ENCODE results near the gene FOXR2. TPM values are rescaled to one million over a fixed set of nuclear protein-coding genes. Genes with fewer than 3 reads are reported as not detected.

Gene FOXR2, protein sequence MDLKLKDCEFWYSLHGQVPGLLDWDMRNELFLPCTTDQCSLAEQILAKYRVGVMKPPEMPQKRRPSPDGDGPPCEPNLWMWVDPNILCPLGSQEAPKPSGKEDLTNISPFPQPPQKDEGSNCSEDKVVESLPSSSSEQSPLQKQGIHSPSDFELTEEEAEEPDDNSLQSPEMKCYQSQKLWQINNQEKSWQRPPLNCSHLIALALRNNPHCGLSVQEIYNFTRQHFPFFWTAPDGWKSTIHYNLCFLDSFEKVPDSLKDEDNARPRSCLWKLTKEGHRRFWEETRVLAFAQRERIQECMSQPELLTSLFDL
- not detected for total RNA-seq
- long read RNA-seq: 0 reads

DNA sequence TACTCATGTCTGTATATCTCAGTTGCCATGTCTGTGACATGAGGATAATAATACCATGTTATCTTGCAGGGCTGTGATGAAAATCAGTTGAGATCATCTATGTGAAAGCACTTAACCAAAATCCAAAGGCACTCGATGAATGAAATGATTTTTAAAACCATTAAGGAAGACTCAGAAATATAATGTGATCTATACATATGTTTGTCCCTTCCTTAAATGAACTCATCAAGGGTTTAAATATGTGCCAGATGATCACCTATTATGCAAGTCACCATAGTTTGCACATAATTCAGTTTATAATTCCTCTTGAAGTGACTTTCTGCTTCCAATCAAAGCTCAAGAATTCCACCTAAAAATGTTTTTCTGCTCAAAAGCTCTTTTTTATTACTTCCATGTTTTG is at the start of gene FOXR2:
Gene FOXR2, plus strand, starts transcription at position 301 of the 400 bp plus-strand sequence. CDS start 312 bp downstream, outside the sequence.
- TF ChIP-seq, protein P1, sequence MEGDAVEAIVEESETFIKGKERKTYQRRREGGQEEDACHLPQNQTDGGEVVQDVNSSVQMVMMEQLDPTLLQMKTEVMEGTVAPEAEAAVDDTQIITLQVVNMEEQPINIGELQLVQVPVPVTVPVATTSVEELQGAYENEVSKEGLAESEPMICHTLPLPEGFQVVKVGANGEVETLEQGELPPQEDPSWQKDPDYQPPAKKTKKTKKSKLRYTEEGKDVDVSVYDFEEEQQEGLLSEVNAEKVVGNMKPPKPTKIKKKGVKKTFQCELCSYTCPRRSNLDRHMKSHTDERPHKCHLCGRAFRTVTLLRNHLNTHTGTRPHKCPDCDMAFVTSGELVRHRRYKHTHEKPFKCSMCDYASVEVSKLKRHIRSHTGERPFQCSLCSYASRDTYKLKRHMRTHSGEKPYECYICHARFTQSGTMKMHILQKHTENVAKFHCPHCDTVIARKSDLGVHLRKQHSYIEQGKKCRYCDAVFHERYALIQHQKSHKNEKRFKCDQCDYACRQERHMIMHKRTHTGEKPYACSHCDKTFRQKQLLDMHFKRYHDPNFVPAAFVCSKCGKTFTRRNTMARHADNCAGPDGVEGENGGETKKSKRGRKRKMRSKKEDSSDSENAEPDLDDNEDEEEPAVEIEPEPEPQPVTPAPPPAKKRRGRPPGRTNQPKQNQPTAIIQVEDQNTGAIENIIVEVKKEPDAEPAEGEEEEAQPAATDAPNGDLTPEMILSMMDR (IDR thresholded peaks at IDR 0.05; ENCODE audit: borderline replicate concordance): no peak
- intact Hi-C loops (cut with micrococcal nuclease): no loop called here
- no peaks in the 10 kb centered on the region for H3K27me3 ChIP-seq (ENCODE audit: low read depth)

DNA sequence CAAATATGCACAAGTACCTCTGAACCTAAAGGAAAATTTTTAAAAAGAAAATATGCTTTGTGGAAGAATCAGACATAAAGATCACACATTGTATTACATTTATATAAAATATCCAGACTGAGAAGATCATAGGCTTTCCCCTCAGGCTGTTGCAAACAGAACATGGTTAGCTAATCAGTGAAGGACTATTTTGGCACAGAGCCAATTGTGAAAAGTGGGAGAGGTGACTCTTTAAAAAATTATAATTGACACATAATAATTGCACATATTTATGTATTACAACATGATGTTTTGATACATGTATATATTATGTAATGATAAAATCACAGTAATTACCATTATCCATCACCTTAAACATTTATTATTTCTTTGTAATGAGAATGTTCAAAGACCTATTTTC is 44.1 kb upstream of the FOXR2 start:
- Histone ChIP-seq H3K4me3 (no peak overlapping the region), H3K27me3 (ENCODE audit: low read depth) (no peaks in the 10 kb centered on the region), H3K36me3 (no peaks in the 10 kb centered on the region), H3K9me3 (replicated peaks) (peaks cover 24% of the 10 kb centered on the region), H3K27ac (replicated peaks) (no peak overlapping the region), H3K4me1 (no peaks in the 10 kb centered on the region)
- TF ChIP-seq, protein P1 (IDR thresholded peaks at IDR 0.05; ENCODE audit: borderline replicate concordance): no peak
- intact Hi-C loops (cut with micrococcal nuclease): no loop called here
- DNase-seq: no peak

More for the DNA sequence above, at the start of gene FOXR2:
- no peaks in the 10 kb centered on the region for H3K9me3 ChIP-seq (replicated peaks)
- H3K4me3 ChIP-seq: no peak within 1 kb of the TSS
- no peak within 1 kb of the TSS for H3K27ac ChIP-seq (replicated peaks)
- no peak for DNase-seq
- H3K4me1 ChIP-seq: no peaks in the 10 kb centered on the region
- no peaks in the 10 kb centered on the region for H3K36me3 ChIP-seq

DNA sequence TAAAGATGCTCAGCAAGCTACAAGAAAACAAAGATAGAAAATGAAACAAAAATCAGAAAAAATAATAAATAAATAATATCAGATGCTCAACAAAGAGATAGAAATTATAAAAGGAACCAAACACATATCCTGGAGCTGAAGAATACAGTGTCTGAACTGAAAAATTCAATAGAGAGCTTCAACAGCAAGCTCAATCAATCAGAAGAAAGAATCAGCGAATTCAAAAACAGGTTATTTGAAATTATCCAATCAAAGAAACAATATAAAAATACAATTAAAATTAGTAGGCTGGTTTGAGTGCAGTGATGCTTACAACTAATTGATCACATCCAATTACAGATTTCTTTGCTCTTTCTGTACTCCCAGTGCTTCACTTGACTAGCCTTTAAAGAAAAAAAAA is 40.8 kb upstream of the FOXR2 start:
- TF ChIP-seq, protein P1 (IDR thresholded peaks at IDR 0.05; ENCODE audit: borderline replicate concordance): no peak
- DNase-seq: no peak
- no peak overlapping the region for H3K4me3 ChIP-seq
- no peaks in the 10 kb centered on the region for H3K4me1 ChIP-seq
- H3K36me3 ChIP-seq: no peaks in the 10 kb centered on the region
- H3K9me3 ChIP-seq (replicated peaks): peaks cover 24% of the 10 kb centered on the region
- intact Hi-C loops (cut with micrococcal nuclease): no loop called here
- H3K27me3 ChIP-seq (ENCODE audit: low read depth): no peaks in the 10 kb centered on the region
- H3K27ac ChIP-seq (replicated peaks): no peak overlapping the region

DNA sequence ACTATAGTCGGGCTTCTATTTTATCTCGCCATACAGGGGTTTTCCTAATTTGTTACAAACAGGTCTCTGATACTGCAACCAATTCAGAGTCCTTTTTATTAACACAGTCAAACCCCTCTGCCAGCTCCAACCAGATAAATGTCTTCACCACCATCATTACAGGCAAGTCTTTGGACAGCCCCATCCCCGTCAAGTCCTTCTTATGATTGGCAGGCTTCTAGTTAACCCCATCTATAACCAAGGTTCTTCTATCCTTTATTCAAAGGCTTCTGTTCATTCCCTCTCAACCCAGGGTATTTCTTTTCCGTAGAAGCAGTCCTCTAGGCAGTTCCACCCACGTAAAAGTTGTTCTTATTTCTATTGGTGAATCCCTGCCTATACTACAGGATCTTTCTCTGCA is 29.9 kb upstream of the FOXR2 start:
- no peaks in the 10 kb centered on the region for H3K36me3 ChIP-seq
- no peaks in the 10 kb centered on the region for H3K27me3 ChIP-seq (ENCODE audit: low read depth)
- no peak overlapping the region for H3K27ac ChIP-seq (replicated peaks)
- intact Hi-C loops (cut with micrococcal nuclease): no loop called here
- no peak for DNase-seq
- TF ChIP-seq, protein P1 (IDR thresholded peaks at IDR 0.05; ENCODE audit: borderline replicate concordance): no peak
- H3K9me3 ChIP-seq (replicated peaks): no peaks in the 10 kb centered on the region
- no peaks in the 10 kb centered on the region for H3K4me1 ChIP-seq
- no peak overlapping the region for H3K4me3 ChIP-seq

DNA sequence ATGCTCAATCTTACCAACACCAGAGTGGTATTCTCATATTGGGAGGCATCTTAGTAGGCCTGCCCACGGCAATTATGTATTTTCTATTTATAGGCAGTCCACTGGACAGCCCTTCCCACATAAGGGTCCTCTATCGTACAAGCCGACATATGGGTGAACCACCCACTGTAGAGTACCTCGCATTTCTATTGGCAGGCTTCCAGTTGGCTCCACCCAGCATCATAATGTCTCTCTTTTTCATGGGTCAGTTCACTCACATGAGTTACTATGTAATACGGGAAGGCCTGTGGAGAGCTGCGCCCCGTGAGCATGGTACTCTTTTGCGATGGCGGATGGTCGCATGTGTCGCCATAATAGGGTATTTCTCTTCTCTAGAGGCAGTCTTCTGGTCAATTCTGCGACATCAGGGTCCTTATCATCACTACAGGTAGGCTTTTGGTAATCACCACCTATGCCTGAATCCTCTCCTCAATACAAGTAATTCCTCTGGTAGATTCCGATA is 29.4 kb upstream of the FOXR2 start:
- intact Hi-C loops (cut with micrococcal nuclease): no loop called here
- H3K4me3 ChIP-seq: no peak overlapping the region
- no peaks in the 10 kb centered on the region for H3K27me3 ChIP-seq (ENCODE audit: low read depth)
- TF ChIP-seq, protein P1 (IDR thresholded peaks at IDR 0.05; ENCODE audit: borderline replicate concordance): no peak
- no peak for DNase-seq
- no peaks in the 10 kb centered on the region for H3K36me3 ChIP-seq
- H3K4me1 ChIP-seq: no peaks in the 10 kb centered on the region
- H3K27ac ChIP-seq (replicated peaks): no peak overlapping the region
- no peaks in the 10 kb centered on the region for H3K9me3 ChIP-seq (replicated peaks)

Data from left ventricle myocardium inferior (tissue), 1 donor.